GM12873 (cell line): ENCODE results near the gene WFDC12.

Experiments
- CTCF ChIP-seq: IDR thresholded peaks from 2 replicates; pipeline ENCODE4 v1.5.1; 2012; ENCODE audit warnings: low read depth, mild to moderate bottlenecking, moderate library complexity, low read length, control low read depth; ENCODE audit not compliant: insufficient read depth; ENCODE audit errors: missing control alignments

WFDC12 gene

GRCh38 chr20:45077559-45077958 lies 46.7 kb downstream of the WFDC12 start:
- TF ChIP-seq CTCF = no peak
